Colonic mucosa (tissue), 4 donors: Measurements from ENCODE around the gene SCAMP4. TPM values are rescaled to one million over a fixed set of nuclear protein-coding genes. Genes with fewer than 3 reads are reported as not detected.

ENCODE experiments used
- DNase-seq: peaks from one replicate; pipeline ENCODE4 v3.0.0-alpha.2; 2020
- H3K27ac ChIP-seq: fragments of 200-600 bp; one replicate; pipeline ENCODE4 v1.8.0; 2021
- H3K27me3 ChIP-seq: fragments of 200-600 bp; one replicate; pipeline ENCODE4 v1.8.0; 2021
- H3K36me3 ChIP-seq: fragments of 200-600 bp; one replicate; pipeline ENCODE4 v1.8.0; 2021
- H3K4me1 ChIP-seq: fragments of 200-600 bp; one replicate; pipeline ENCODE4 v1.8.0; 2021; ENCODE audit warnings: mild to moderate bottlenecking
- H3K4me3 ChIP-seq: fragments of 200-600 bp; one replicate; pipeline ENCODE4 v1.8.0; 2021
- H3K9ac ChIP-seq, 2 donors: one replicate each; pipeline ENCODE4 v1.7.0; 2013; ENCODE audit warnings: control low read depth in 2 of 2, low read depth in 2 of 2, low read length in 2 of 2
- H3K9me3 ChIP-seq: fragments of 200-600 bp; one replicate; pipeline ENCODE4 v1.8.0; 2021
- intact Hi-C: fragments of 100-400 bp; cut with DNase I; formaldehyde crosslinking; loops from one replicate; pipeline ENCODE4 v1.14.1; 2022
- total RNA-seq, 2 donors: library from RNA; stranded (reverse); fragmentation: NEBNext Ultra II Directional in 1 of 2; extraction: Animal tissue kit (Norgen Biotek cat#: 25700) in 1 of 2; gene quantifications; one replicate each; pipeline ENCODE4 v1.2.1, GENCODE V29; 2021
- TF ChIP-seq, protein P1 (sequence below): fragments of 200-600 bp; IDR thresholded peaks from one replicate; pipeline ENCODE4 v1.8.0; 2022; ENCODE audit warnings: antibody characterized with exemption, mild to moderate bottlenecking
- donor health status: healthy.
- donor health status: DM: no; HTN: no; CAD: no.
- donor health status: DM: no; HTN: no; CAD: no.

Gene SCAMP4
- total RNA-seq, 2 donors from 2014 or later: 57.4 to 91.8 TPM

DNA sequence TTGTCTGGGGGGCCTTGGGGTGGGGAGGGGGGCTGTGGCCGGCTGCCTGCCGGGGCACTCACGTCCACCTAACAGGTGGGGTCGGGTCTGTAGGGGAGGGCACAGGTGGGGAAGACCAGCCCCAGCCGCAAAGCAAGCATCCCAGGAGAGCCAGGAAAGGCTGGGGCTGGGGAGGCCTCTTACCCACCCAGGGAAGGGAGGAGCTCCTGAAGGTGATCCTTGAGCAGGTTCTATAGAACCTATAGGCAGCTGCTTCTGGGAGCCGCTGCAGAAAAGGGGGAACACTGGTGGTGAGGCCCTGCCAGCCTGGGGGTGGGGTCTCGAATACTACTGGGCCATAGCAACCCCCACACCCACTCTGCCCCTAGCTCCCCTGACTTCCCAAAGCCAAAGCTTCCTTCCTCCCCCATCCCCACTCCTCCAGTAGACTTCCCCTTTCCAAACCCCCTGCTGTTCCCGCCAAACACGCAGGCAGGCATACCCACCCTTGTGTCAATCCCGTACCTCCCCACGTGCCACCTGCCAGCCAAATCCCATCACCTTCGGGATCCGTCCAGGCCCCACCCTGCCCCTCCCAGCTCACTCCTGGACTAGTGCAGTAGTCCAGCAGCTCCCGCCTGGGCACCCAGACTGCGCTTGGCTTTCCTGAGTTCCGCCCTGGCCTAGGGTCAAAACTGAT is 47.4 kb upstream of the SCAMP4 start:
- Histone ChIP-seq H3K4me3 (peak overlapping the region; percentile 45), H3K9ac (peak overlapping the region; percentile 85 to 98), H3K4me1 (peaks cover 61% of the 10 kb centered on the region), H3K27ac (peak overlapping the region; percentile 98), H3K36me3 (no peaks in the 10 kb centered on the region), H3K27me3 (no peaks in the 10 kb centered on the region), H3K9me3 (no peaks in the 10 kb centered on the region)
- DNase-seq: peak; percentile 94
- TF ChIP-seq, protein P1, sequence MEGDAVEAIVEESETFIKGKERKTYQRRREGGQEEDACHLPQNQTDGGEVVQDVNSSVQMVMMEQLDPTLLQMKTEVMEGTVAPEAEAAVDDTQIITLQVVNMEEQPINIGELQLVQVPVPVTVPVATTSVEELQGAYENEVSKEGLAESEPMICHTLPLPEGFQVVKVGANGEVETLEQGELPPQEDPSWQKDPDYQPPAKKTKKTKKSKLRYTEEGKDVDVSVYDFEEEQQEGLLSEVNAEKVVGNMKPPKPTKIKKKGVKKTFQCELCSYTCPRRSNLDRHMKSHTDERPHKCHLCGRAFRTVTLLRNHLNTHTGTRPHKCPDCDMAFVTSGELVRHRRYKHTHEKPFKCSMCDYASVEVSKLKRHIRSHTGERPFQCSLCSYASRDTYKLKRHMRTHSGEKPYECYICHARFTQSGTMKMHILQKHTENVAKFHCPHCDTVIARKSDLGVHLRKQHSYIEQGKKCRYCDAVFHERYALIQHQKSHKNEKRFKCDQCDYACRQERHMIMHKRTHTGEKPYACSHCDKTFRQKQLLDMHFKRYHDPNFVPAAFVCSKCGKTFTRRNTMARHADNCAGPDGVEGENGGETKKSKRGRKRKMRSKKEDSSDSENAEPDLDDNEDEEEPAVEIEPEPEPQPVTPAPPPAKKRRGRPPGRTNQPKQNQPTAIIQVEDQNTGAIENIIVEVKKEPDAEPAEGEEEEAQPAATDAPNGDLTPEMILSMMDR: no peak
- intact Hi-C loops: no loop called here

DNA sequence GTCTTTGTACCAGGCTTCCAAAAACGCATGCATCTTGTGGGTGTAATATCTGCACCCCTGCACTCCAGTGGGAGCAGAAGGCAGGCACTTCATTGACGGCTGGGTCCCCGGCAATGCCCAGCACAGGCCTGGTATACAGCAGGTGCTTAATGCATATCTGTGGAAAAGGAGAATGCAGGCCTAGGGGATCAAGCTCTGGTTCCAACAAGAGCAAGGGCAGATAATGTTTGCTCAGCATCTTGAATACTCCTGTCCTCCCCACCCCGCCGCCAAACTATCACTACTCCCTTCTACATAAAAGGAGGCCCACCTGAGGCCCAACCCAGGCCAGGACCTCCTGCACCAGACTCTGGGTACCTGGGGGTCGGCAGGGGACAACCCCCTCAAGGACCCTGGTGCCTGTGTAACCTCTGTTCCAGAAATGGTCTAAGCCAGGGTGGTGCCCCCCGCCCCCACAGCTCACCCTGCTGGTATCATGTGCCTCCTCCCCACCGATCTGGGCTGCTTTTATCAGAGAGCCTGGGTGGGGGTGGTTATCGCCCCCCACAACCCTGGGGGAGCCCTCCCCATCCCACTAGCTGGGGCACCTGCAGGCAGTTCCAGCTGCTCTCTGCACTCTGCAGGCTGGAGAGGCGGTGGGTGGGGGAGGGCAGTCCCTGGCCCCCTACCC is 46.7 kb upstream of the SCAMP4 start:
- Histone ChIP-seq H3K9me3 (no peaks in the 10 kb centered on the region), H3K4me1 (peaks cover 61% of the 10 kb centered on the region)
- TF ChIP-seq, protein P1: no peak

DNA sequence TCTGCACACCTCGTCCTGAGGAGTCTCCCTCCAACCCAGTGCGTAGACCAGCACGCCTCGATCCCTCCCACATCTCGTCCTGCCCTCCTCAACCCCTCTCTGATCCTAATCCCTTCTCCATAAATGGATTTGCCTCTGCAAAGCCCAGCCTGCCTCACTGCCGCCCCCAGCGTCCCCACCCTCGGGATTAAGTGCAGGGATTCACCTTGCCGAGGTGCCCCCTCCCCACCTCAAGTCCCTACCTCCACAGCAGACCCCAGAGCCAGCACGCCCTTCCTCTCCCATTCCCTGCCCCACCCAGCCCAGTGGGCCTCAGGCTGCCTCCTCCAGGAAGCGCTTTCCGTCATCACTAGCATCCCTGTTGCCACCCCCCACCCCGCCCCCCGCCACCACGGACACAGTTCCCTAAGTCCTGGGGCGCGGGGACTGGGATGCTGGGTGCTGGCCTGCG is 45.8 kb upstream of the SCAMP4 start:
- TF ChIP-seq, protein P1: no peak

More for the DNA sequence above, 46.7 kb upstream of the SCAMP4 start:
- Histone ChIP-seq H3K27ac (peak overlapping the region; percentile 98), H3K4me3 (no peak overlapping the region), H3K9ac (peak overlapping the region; percentile 85 to 98), H3K27me3 (no peaks in the 10 kb centered on the region), H3K36me3 (no peaks in the 10 kb centered on the region)
- intact Hi-C loops: no loop called here
- DNase-seq: no peak

DNA sequence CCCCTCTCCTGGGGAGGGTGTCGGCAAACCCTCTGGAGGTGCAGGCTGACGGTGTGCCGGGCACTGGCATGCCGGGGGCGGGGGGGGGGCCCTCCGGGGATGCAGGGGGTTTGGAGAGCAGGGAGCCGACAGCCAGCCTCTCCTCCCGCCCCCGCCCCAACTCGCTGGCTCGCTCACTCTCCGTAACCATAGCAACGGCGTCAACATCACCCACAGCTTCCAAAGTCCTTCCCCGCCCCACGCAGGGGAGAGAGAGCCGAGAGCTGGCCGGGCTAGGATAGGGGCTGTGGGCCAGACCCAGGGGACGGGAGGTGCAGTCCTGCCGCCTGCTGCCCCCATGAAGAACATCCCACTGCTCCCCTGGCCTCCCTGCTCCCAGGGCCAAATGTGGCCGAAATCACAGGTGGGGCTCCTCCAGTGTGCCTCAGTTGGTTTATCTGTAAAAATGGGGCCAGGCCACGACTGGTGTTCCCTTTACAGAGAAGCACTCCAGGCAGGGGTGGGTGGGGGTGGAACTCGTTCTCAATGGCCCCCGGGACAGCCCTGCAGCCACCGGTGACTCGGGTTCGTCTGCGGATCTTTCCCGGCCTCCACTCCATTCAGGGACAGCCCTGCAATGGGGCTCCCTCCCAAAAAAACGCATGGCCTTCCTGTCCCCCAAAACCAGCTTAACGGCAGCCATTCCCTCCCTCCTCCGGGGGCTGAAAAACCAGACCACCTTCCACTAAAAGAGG is 45.0 kb upstream of the SCAMP4 start:
- Histone ChIP-seq H3K4me1 (peaks cover 54% of the 10 kb centered on the region), H3K9ac (peak overlapping the region; percentile 65 to 98), H3K36me3 (no peaks in the 10 kb centered on the region), H3K9me3 (no peaks in the 10 kb centered on the region), H3K27me3 (no peaks in the 10 kb centered on the region), H3K4me3 (peak overlapping the region; percentile 7), H3K27ac (peak overlapping the region; percentile 17)
- peak; percentile 81 for DNase-seq
- TF ChIP-seq, protein P1: no peak
- intact Hi-C loops: no loop called here

More for the DNA sequence above, 45.8 kb upstream of the SCAMP4 start:
- H3K27me3 ChIP-seq: no peaks in the 10 kb centered on the region
- H3K36me3 ChIP-seq: no peaks in the 10 kb centered on the region
- intact Hi-C loops: no loop called here
- H3K9me3 ChIP-seq: no peaks in the 10 kb centered on the region
- no peak for DNase-seq
- peak overlapping the region; percentile 98 for H3K27ac ChIP-seq
- H3K4me1 ChIP-seq: peaks cover 61% of the 10 kb centered on the region
- no peak overlapping the region for H3K4me3 ChIP-seq
- H3K9ac ChIP-seq: peak overlapping the region; percentile 65 to 98

DNA sequence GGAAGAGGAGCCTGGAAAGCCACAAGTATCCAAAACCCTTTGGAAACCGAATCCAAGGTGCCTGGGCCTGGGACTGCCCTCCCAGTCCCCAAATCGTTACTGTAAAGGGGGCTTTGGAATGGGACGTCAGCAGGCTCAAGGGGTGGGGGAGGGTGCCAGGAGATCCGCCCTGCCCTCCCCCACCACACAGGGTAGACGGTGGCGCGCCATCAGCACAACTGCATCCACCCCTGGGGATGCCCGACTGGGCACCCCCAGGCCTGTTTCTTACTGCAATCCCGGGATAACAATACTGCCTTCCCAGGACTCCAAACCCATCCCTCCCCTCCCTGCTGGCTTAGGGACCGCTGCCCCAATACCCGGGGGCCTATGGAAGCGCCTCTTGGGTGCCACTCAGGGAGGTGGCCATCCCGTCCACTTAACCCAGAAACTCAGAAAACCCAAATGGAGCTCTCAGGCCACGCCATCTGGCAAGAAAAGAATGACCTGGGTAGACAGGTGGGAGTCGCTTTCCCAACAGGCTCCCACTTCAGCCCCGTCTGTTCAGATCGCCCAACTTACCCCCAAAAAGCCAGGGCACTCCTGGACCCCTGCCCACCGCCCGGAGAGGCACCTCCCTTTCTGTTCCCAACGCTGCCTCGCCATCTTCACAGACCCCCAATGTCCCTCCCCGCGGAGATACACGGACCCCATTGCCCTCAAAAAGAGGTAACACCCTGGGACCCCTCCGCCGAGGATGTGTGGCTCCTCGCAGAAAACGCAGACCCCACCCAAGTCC is 44.2 kb upstream of the SCAMP4 start:
- intact Hi-C loops: no loop called here
- peak overlapping the region; percentile 17 for H3K27ac ChIP-seq
- peak; percentile 40 for DNase-seq

More for the DNA sequence above, 44.2 kb upstream of the SCAMP4 start:
- TF ChIP-seq, protein P1: no peak
- Histone ChIP-seq H3K9me3 (no peaks in the 10 kb centered on the region), H3K36me3 (no peaks in the 10 kb centered on the region), H3K27me3 (no peaks in the 10 kb centered on the region), H3K4me3 (peak overlapping the region; percentile 67), H3K9ac (peak overlapping the region; percentile 69 to 98), H3K4me1 (peaks cover 49% of the 10 kb centered on the region)
